NCI-H1105 (cell line): Measurements from ENCODE around the gene UBE2QL1.

Experiments
- DNase-seq: peaks from one replicate; lab custom pipeline; 2025; lab: John Stamatoyannopoulos, UW

The UBE2QL1 gene

GRCh38 chr5:6535594-6535993 is 86.9 kb downstream of the UBE2QL1 start:
- DNase-seq = no peak

- DNase-seq = no peak
These were observed 90.4 kb downstream of the UBE2QL1 start for GRCh38 chr5:6539060-6539459.

- no peak for DNase-seq
These were observed 91.6 kb downstream of the UBE2QL1 start for GRCh38 chr5:6540111-6540827.

- DNase-seq = no peak
These were observed 92.8 kb downstream of the UBE2QL1 start for GRCh38 chr5:6541256-6542013.

- no peak for DNase-seq
These were observed 94.0 kb downstream of the UBE2QL1 start for GRCh38 chr5:6542421-6543345.

- DNase-seq = no peak
These were observed 94.7 kb downstream of the UBE2QL1 start for GRCh38 chr5:6543346-6543730.

GRCh38 chr5:6543830-6544560 is 95.3 kb downstream of the UBE2QL1 start:
- DNase-seq = no peak
